Glutamatergic neuron (in vitro differentiated cells): ENCODE data around the gene MIPOL1. TPM values are rescaled to one million over a fixed set of nuclear protein-coding genes. Genes with fewer than 3 reads are reported as not detected.

Source experiments
- DNase-seq: peaks from one replicate; pipeline ENCODE4 v3.0.0; 2022
- H3K27ac Mint-ChIP-seq: one replicate; pipeline ENCODE4 v1.8.0; 2020; ENCODE audit warnings: mild to moderate bottlenecking, mixed read lengths, inconsistent platforms; ENCODE audit not compliant: unreplicated experiment
- H3K27me3 Mint-ChIP-seq: one replicate; pipeline ENCODE4 v1.8.0; 2020; ENCODE audit warnings: mild to moderate bottlenecking, moderate library complexity, mixed read lengths, inconsistent platforms; ENCODE audit not compliant: unreplicated experiment
- H3K36me3 Mint-ChIP-seq: one replicate; pipeline ENCODE4 v1.8.0; 2020; ENCODE audit warnings: mild to moderate bottlenecking, mixed read lengths, inconsistent platforms; ENCODE audit not compliant: unreplicated experiment
- H3K4me1 Mint-ChIP-seq: one replicate; pipeline ENCODE4 v1.8.0; 2020; ENCODE audit warnings: mild to moderate bottlenecking, low read depth, mixed read lengths, inconsistent platforms; ENCODE audit not compliant: unreplicated experiment
- H3K4me3 Mint-ChIP-seq: one replicate; pipeline ENCODE4 v1.8.0; 2020; ENCODE audit warnings: mild to moderate bottlenecking, mixed read lengths, inconsistent platforms; ENCODE audit not compliant: unreplicated experiment
- H3K9me3 Mint-ChIP-seq: one replicate; pipeline ENCODE4 v1.8.0; 2020; ENCODE audit warnings: mild to moderate bottlenecking, moderate library complexity, mixed read lengths, inconsistent platforms; ENCODE audit not compliant: unreplicated experiment
- CTCF ChIP-seq: fragments of 200-600 bp; sonication (generic); IDR thresholded peaks from one replicate; pipeline ENCODE4 v1.5.0; 2021; ENCODE audit not compliant: partially characterized antibody, unreplicated experiment
- total RNA-seq: library from RNA; stranded (reverse); fragmentation: NEBNext Ultra II Directional; extraction: Animal tissue kit (Norgen Biotek cat#: 25700); gene quantifications from one replicate; pipeline ENCODE4 v1.2.1, GENCODE V29; 2021; ENCODE audit not compliant: unreplicated experiment

Gene MIPOL1
- total RNA-seq, 1 donor from 2014 or later: 14.5 TPM

GRCh38 chr14:37170237-37170636, 27.5 kb upstream of the MIPOL1 start:
- no peaks in the 10 kb centered on the region for H3K27me3 Mint-ChIP-seq
- no peak overlapping the region for H3K4me3 Mint-ChIP-seq
- H3K27ac Mint-ChIP-seq: no peak overlapping the region
- no peak for DNase-seq
- no peak for TF ChIP-seq CTCF
- peaks cover 2% of the 10 kb centered on the region for H3K9me3 Mint-ChIP-seq
- no peaks in the 10 kb centered on the region for H3K4me1 Mint-ChIP-seq
- no peaks in the 10 kb centered on the region for H3K36me3 Mint-ChIP-seq

- no peaks in the 10 kb centered on the region for H3K27me3 Mint-ChIP-seq
- TF ChIP-seq CTCF: no peak
- H3K27ac Mint-ChIP-seq: no peak overlapping the region
- peaks cover 2% of the 10 kb centered on the region for H3K9me3 Mint-ChIP-seq
- DNase-seq: no peak
- no peaks in the 10 kb centered on the region for H3K36me3 Mint-ChIP-seq
- H3K4me1 Mint-ChIP-seq: no peaks in the 10 kb centered on the region
- no peak overlapping the region for H3K4me3 Mint-ChIP-seq
Observed at GRCh38 chr14:37170993-37171392, 26.7 kb upstream of the MIPOL1 start.

- H3K4me1 Mint-ChIP-seq: no peaks in the 10 kb centered on the region
- H3K36me3 Mint-ChIP-seq: no peaks in the 10 kb centered on the region
- DNase-seq: no peak
- no peak for TF ChIP-seq CTCF
- no peaks in the 10 kb centered on the region for H3K27me3 Mint-ChIP-seq
- peak overlapping the region; percentile 95 for H3K4me3 Mint-ChIP-seq
- no peak overlapping the region for H3K27ac Mint-ChIP-seq
- peaks cover 2% of the 10 kb centered on the region for H3K9me3 Mint-ChIP-seq
Observed at GRCh38 chr14:37171678-37172023, 26.1 kb upstream of the MIPOL1 start.

GRCh38 chr14:37172024-37172869, 25.5 kb upstream of the MIPOL1 start, which contains the start of gene SLC25A21:
Gene SLC25A21, minus strand, starts transcription at chr14:37172606.
- H3K36me3 Mint-ChIP-seq: no peaks in the 10 kb centered on the region
- peak within 1 kb of the TSS; percentile 94 for H3K27ac Mint-ChIP-seq
- peak within 1 kb of the TSS; percentile 95 for H3K4me3 Mint-ChIP-seq

More at GRCh38 chr14:37172024-37172869, 25.5 kb upstream of the MIPOL1 start, which contains the start of gene SLC25A21:
- no peaks in the 10 kb centered on the region for H3K27me3 Mint-ChIP-seq
- H3K9me3 Mint-ChIP-seq: peaks cover 3% of the 10 kb centered on the region
- TF ChIP-seq CTCF: no peak
- peak; percentile 72 for DNase-seq
- no peaks in the 10 kb centered on the region for H3K4me1 Mint-ChIP-seq
